Measurements from ENCODE around the gene PTPN22.
A peak's percentile ranks its signal among the peaks of the same experiment; 100 is the strongest.

PTPN22 gene

DNA sequence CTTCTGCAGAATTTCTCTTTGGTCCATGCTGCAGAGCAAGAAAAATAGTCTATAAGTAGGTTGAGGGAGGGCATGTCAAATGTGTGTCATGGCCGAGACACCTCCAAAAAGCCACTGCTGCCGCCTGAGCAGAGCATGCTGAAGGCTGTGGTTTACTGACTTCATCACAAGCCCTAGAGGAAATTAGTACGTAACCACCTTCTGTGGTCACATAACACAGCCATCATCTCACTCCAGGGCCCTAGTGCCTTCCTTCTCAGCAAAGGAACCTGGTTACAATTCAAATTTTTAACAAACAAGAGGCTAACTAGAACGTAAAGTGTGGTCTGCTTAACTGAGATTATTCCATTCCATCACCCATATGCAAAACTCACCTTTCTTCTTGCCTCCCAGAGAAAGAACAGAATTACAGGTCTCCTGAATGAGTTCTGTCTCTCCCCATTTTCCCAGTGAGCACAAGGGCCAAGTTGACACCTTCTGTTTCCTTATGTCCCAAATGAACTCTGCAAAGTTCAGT lies at the start of gene PTPN22:
Gene PTPN22, minus strand, starts transcription at position 116 of the 517 bp plus-strand sequence.
- Mint-ChIP-seq H3K9me3 (no peaks in the 10 kb centered on the region), H3K27ac (peak within 1 kb of the TSS; percentile 95 to 98)
- DNase-seq: peak; percentile 78 to 86

DNA sequence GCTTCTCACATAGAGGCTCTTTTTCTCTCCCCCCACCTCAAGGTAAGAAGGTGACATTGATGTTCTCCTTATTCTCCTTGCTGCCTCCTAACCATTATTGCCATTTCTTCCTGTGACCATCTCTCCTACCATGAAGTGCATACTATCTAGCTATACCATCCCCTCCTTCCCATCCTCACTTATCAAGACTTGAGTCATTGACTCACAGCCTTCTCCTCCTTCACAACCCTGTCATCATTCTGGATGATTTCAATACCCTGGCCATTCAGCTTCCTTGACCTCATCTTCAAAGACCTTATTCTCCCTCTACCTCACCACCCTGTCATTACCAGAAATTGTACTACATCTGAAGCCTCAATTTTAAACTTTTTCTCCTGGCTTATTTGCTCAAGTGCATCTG lies 46.7 kb upstream of the PTPN22 start:
- no peak overlapping the region for H3K4me3 Mint-ChIP-seq
- no peaks in the 10 kb centered on the region for H3K9me3 Mint-ChIP-seq
- peaks cover under 1% of the 10 kb centered on the region for H3K4me1 Mint-ChIP-seq
- peak overlapping the region in 1 of 2 donors; percentile 33 for H3K27ac Mint-ChIP-seq
- ATAC-seq (no peak), DNase-seq (no peak)
- H3K27me3 Mint-ChIP-seq: no peaks in the 10 kb centered on the region

More for the DNA sequence above, at the start of gene PTPN22:
- ATAC-seq: peak; percentile 95
- H3K4me1 Mint-ChIP-seq: peaks cover 70% of the 10 kb centered on the region
- no peaks in the 10 kb centered on the region for H3K27me3 Mint-ChIP-seq
- H3K4me3 Mint-ChIP-seq: peak within 1 kb of the TSS; percentile 86 to 90

GRCh38 chr1:113917400-113918082 lies 46.0 kb upstream of the PTPN22 start:
- H3K27ac Mint-ChIP-seq: no peak overlapping the region
- H3K4me3 Mint-ChIP-seq: no peak overlapping the region
- peak; percentile 61 for ATAC-seq

GRCh38 chr1:113916974-113917373 lies 45.5 kb upstream of the PTPN22 start:
- DNase-seq (no peak), ATAC-seq (no peak)
- H3K9me3 Mint-ChIP-seq: no peaks in the 10 kb centered on the region
- no peaks in the 10 kb centered on the region for H3K27me3 Mint-ChIP-seq
- H3K4me1 Mint-ChIP-seq: peaks cover 9% of the 10 kb centered on the region
- H3K27ac Mint-ChIP-seq: no peak overlapping the region
- no peak overlapping the region for H3K4me3 Mint-ChIP-seq

More at GRCh38 chr1:113917400-113918082, 46.0 kb upstream of the PTPN22 start:
- no peaks in the 10 kb centered on the region for H3K27me3 Mint-ChIP-seq
- peaks cover 8% of the 10 kb centered on the region for H3K4me1 Mint-ChIP-seq
- DNase-seq: no peak
- no peaks in the 10 kb centered on the region for H3K9me3 Mint-ChIP-seq

- DNase-seq (no peak), ATAC-seq (no peak)
- no peaks in the 10 kb centered on the region for H3K27me3 Mint-ChIP-seq
- H3K27ac Mint-ChIP-seq: no peak overlapping the region
- H3K4me3 Mint-ChIP-seq: no peak overlapping the region
- peaks cover 9% of the 10 kb centered on the region for H3K4me1 Mint-ChIP-seq
- no peaks in the 10 kb centered on the region for H3K9me3 Mint-ChIP-seq
These were observed 42.6 kb upstream of the PTPN22 start for GRCh38 chr1:113913887-113914664.

DNA sequence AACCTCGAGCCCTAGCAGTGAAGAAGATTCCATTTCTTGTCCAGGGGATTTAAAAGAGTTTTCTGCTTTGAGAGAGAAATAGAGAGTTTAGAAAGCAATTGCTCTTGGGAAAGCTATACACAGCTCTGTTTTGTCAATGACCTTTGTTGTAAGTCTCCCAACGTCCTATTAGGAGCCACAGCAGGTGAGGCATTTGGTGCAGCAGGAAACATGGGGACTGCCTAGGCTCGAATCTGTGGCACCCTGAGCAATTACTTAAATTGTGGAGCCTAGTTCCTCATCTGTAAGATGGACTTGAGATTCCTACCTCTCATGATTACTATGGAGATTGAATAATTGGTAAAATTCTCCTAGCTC lies 41.8 kb upstream of the PTPN22 start:
- Mint-ChIP-seq H3K4me3 (no peak overlapping the region), H3K9me3 (no peaks in the 10 kb centered on the region), H3K4me1 (peaks cover 16% of the 10 kb centered on the region), H3K27ac (no peak overlapping the region), H3K27me3 (no peaks in the 10 kb centered on the region)
- no peak for DNase-seq
- ATAC-seq: no peak

- Mint-ChIP-seq H3K27ac (no peak overlapping the region), H3K4me3 (no peak overlapping the region), H3K4me1 (peaks cover 21% of the 10 kb centered on the region), H3K27me3 (no peaks in the 10 kb centered on the region), H3K9me3 (no peaks in the 10 kb centered on the region)
- DNase-seq (no peak), ATAC-seq (no peak)
These were observed 41.2 kb upstream of the PTPN22 start for GRCh38 chr1:113912594-113913311.

DNA sequence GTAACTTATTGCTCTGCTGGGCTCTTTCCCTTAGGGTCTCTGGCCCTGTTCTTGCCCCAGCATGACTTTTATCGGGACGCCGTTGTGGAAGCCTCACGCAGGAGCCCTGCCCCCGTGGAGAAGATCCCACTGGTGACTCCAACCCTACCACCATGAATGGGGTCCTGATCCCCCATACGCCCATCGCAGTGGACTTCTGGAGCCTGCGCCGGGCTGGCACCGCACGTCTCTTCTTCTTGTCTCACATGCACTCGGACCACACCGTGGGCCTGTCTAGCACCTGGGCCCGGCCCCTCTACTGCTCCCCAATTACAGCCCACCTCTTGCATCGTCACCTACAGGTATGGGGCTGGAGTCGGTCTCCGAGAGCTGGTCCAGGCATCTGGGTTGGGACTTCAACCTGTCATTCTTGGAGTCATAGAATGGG lies 33.9 kb upstream of the PTPN22 start:
- Mint-ChIP-seq H3K27ac (peak overlapping the region; percentile 98 to 99), H3K9me3 (no peaks in the 10 kb centered on the region), H3K4me3 (peak overlapping the region; percentile 92 to 99), H3K4me1 (peaks cover 63% of the 10 kb centered on the region), H3K27me3 (no peaks in the 10 kb centered on the region)
- ATAC-seq (peak; percentile 28), DNase-seq (peak in 1 of 2 donors; percentile 50)

DNA sequence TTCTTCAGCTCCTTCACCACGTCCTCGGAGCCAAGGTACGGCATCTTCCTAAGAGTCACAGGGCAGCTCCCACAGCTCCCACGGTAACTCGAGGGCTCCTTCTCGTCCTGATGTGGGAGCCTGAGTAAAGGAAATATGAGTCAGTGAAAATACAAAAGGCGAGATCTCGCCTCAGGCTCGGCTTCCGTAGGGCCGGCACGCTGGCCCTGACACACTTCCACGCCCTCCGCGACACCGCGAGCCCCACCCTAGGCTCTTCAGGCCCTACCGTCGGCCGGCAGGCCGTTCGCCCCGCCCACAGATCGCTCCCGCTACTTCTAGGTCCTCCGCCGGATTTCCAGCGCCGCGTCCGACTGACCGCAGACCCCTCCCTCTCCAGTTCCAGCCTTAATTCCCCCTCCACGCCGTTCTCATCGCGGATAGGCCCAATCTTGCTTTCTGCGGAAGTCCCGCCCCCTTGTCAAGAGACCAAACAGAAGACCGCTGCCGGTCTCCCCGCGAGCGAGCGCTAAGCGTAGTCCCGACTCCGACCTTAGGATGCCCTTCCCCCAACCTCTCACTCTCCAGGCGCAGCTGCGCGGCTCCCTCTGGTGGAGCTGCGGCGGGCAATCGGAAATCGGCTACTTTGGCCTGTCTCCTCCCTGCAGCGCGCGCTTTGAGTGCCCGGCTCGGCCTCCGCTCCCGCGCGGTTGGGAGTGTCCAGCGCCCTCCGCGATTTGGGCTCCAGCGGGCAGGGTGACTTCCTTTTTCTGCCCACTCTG lies 33.3 kb upstream of the PTPN22 start, which contains the start of the genes AP4B1 and DCLRE1B:
Gene AP4B1, minus strand, starts transcription at position 126 of the 761 bp plus-strand sequence. Its CDS starts 82 bp downstream, at position 44.
Gene DCLRE1B, plus strand, starts transcription at position 653 of the 761 bp plus-strand sequence. CDS start 261 bp downstream, outside the sequence.
- Mint-ChIP-seq H3K27ac (peak within 1 kb of the TSS; percentile 98 to 99), H3K9me3 (no peaks in the 10 kb centered on the region), H3K4me1 (peaks cover 67% of the 10 kb centered on the region), H3K4me3 (peak within 1 kb of the TSS; percentile 92 to 99), H3K27me3 (no peaks in the 10 kb centered on the region)
- peak; percentile 95 for ATAC-seq
- DNase-seq: peak; percentile 97 to 99

GRCh38 chr1:113904293-113904673 lies 32.8 kb upstream of the PTPN22 start:
- ATAC-seq (peak; percentile 58), DNase-seq (no peak)
- H3K4me3 Mint-ChIP-seq: peak overlapping the region; percentile 92 to 99
- no peaks in the 10 kb centered on the region for H3K27me3 Mint-ChIP-seq
- peaks cover 73% of the 10 kb centered on the region for H3K4me1 Mint-ChIP-seq
- no peaks in the 10 kb centered on the region for H3K9me3 Mint-ChIP-seq
- peak overlapping the region; percentile 98 to 99 for H3K27ac Mint-ChIP-seq

- H3K27ac Mint-ChIP-seq: peak overlapping the region; percentile 98 to 99
- H3K4me1 Mint-ChIP-seq: peaks cover 76% of the 10 kb centered on the region
- H3K27me3 Mint-ChIP-seq: no peaks in the 10 kb centered on the region
- peak overlapping the region; percentile 92 to 99 for H3K4me3 Mint-ChIP-seq
- peak; percentile 6 to 14 for DNase-seq
- ATAC-seq: no peak
- no peaks in the 10 kb centered on the region for H3K9me3 Mint-ChIP-seq
These were observed 32.2 kb upstream of the PTPN22 start for GRCh38 chr1:113903501-113904292.

DNA sequence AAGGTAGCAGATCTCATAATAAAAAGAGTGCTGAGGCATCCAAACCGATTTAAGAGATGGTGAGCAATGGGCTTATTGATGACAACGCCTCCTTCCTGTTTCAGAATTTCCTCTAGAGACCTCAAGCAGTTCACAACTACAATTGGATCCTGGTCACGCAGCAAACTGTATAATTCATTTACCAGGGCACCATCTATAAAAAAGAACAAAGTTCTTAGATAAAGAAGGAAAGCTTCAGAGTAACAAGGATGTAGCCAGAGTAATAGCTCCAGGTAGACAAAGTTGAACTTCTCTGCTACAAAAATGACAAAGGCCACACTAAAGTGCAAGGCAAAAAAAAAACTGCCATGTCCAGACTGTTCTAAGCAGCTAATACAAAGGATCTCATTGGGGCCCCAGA lies 29.7 kb upstream of the PTPN22 start:
- H3K4me3 Mint-ChIP-seq: no peak overlapping the region
- H3K9me3 Mint-ChIP-seq: no peaks in the 10 kb centered on the region
- DNase-seq: no peak
- H3K27me3 Mint-ChIP-seq: no peaks in the 10 kb centered on the region
- peaks cover 57% of the 10 kb centered on the region for H3K4me1 Mint-ChIP-seq
- H3K27ac Mint-ChIP-seq: peak overlapping the region in 1 of 2 donors; percentile 43
- ATAC-seq: no peak

- H3K27ac Mint-ChIP-seq: no peak overlapping the region
These were observed 27.6 kb upstream of the PTPN22 start for GRCh38 chr1:113899111-113899510.

GRCh38 chr1:113898241-113898814 lies 26.8 kb upstream of the PTPN22 start:
- no peaks in the 10 kb centered on the region for H3K27me3 Mint-ChIP-seq
- H3K4me3 Mint-ChIP-seq: no peak overlapping the region
- DNase-seq (no peak), ATAC-seq (peak; percentile 67)
- peak overlapping the region; percentile 5 to 75 for H3K27ac Mint-ChIP-seq
- H3K9me3 Mint-ChIP-seq: no peaks in the 10 kb centered on the region
- peaks cover 50% of the 10 kb centered on the region for H3K4me1 Mint-ChIP-seq

More at GRCh38 chr1:113899111-113899510, 27.6 kb upstream of the PTPN22 start:
- Mint-ChIP-seq H3K9me3 (no peaks in the 10 kb centered on the region), H3K4me1 (peaks cover 56% of the 10 kb centered on the region), H3K4me3 (no peak overlapping the region), H3K27me3 (no peaks in the 10 kb centered on the region)
- DNase-seq: no peak
- no peak for ATAC-seq
